GM18505 (cell line): ENCODE measurements around the gene DYSF.
"Not testable (repeated sequence)": the region's sequence is repeated elsewhere in the genome, so short reads cannot be mapped to it uniquely, and the experiment has no call there.

ENCODE experiments used
- ATAC-seq: cut with Tn5 transposase; IDR thresholded peaks from one replicate; pipeline ENCODE4 v1.9.1; 2021; ENCODE audit not compliant: unreplicated experiment
- POLR2A ChIP-seq: IDR thresholded peaks from 4 replicates; pipeline ENCODE4 v1.6.1; 2011; ENCODE audit warnings: borderline replicate concordance; ENCODE audit not compliant: insufficient read depth, insufficient read length; ENCODE audit errors: extremely low read depth

The DYSF gene

DNA sequence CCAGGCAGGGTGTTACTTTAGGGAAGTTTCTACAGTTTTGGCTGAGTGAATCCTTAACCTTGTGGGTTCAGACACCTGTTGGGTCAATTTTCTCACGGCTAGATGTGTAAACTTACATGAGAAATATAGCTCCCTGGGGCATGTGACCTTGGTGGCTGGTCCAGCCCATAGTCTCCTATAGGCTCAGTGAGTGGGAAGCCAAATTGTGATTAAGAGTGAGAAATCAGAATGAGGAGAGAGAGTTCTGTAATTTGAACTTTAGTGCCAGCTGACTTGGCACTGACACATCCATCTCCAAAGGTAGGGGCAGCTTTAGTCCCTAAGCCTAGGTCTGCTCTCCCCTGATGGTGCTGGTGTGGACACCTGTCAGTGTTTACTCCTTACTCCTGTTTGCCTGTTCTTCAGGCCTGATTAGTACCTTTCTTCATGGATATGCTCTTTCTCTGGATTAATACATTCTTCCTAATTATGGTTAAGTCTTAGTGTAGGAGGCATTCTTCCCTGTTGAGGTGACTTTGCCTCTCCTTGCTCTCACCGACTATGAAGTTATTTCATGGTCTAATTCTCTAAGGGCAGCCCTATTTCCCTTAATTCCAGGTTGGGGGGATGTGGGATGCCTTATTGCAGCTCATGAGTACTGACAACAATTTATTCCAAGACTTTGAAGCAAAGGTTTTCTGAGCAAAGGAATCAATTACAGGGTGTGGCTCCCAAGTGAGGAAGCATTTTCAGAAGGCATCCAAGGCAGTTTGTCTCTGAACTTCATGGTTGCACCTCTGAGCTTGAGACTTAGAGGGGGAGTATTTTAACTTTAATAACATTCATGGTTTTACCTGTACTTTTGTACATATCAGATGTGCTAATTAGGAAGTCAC lies 177.3 kb downstream of the DYSF start:
- no peak for TF ChIP-seq POLR2A
- ATAC-seq: no peak

DNA sequence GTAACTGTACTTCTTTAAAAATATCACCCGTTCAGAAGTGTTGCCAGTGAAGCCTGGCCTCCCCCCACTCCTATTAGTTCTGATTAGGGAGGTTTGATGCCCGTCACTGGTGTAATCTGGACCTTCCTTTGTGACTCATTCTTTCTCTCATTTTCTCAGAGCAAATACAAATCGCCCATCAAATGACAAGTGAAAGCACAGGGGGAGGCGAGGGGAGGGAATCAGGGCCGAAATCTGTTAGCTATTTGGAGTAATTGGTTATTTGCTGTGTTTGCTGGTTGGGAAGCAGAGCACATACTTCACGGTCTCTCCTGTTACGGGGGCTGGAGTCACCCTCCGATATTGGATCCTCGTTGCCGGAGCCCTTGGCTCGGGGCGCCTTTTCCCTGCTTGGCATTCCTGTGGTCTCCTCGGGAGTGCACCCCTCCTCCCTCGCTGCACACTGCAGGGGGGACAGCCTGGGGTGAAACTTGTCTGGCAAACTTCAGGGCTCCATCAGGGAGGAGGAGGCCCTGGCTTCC lies 178.1 kb downstream of the DYSF start:
- ATAC-seq: no peak
- TF ChIP-seq POLR2A: no peak

DNA sequence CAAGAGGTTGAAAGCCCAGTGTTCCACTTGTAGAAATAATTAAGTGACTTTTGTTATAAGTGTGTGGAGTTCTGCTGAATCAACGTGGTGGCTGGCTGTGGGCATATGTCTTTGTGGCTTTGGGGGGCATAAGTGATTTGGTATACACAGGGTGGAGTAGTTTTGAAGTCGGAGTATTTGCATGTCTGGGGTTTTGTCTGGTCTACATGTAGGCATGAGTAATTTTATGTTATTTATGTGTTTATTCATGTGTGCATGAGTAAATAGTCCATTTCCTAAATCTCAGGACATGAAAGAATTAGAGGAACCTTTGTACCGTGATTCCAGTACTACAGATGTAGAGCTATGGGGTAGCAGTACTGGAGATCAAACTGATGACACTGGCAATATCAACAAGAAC lies 179.7 kb downstream of the DYSF start:
- no peak for TF ChIP-seq POLR2A
- no peak for ATAC-seq

DNA sequence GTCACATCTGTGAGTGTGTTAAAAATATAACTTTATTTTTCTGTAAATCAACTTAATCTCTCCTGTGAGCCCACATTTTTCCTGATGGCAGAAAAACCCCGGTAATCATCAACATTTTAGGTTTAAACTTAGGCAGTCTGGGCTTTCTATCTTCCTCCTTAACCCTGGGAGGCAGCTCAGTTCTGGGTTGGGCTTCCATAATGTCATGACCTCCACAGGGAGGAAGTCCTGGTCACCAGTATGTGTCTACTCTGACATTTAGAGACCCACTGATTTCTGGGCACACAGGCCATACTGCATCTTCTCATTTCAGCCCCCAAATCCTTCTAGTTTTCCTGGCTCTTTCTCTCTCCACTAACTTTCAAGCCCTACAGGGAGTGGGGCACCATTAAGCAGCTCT lies 181.2 kb downstream of the DYSF start:
- no peak for TF ChIP-seq POLR2A
- ATAC-seq: no peak

DNA sequence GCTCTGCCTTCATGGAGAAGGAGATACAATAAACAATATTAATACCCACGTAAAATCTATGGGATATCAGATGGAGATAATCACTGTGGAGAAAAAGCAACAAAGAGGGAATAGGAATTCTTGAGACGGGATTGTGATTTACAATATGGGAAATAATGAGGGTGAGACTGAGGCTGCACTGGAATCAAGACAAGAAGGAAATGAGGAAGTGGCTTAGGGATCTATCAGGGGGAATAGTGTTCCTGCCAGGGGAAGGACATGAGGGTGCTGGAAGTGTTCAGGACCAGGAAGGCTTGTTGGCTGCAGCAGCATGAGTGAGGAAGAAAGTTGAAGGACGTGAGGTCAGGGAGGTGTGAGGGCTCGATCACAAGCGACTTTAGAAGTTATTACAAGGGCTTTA lies 182.4 kb downstream of the DYSF start:
- TF ChIP-seq POLR2A: no peak
- no peak for ATAC-seq

DNA sequence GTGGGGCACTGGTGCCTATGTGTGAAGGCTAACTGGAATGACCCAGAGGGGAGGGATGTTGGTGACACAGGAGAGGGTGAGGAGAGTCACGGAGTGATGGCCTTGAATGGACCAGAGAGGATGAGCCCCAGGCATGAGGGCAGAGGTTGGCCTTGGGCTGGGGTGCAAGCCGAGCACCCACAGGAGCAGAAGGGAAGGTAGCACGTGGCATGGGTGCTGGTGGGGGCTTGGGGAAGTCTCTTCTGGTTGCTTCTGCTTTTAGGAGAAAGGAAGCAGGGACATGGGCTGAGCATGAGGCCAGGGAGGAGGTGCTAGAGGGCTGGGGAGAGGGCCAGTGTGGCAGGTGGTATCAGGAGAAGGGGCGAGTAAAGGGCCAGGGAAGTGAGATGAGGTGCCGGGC lies 183.8 kb downstream of the DYSF start:
- no peak for TF ChIP-seq POLR2A
- ATAC-seq: no peak

DNA sequence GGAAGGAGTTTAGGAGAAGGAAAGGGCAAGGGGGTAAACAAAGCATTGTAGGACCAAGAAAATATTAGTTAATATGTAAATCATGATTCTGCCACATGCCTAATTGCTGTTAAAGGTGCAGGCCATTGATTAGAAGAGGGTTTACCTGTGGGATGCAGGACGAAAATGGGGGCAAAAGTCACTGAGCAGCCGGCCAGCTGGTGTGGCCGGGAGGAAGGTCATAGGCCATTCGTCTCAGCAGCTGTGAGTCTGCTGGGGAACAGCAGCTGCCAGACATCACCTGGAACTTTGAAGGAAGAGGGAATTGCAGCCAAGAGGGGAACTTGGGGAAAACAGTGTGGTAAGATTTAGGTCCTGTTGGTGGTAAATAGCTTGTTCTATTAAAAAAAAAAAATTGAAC lies 184.4 kb downstream of the DYSF start:
- no peak for ATAC-seq
- no peak for TF ChIP-seq POLR2A

DNA sequence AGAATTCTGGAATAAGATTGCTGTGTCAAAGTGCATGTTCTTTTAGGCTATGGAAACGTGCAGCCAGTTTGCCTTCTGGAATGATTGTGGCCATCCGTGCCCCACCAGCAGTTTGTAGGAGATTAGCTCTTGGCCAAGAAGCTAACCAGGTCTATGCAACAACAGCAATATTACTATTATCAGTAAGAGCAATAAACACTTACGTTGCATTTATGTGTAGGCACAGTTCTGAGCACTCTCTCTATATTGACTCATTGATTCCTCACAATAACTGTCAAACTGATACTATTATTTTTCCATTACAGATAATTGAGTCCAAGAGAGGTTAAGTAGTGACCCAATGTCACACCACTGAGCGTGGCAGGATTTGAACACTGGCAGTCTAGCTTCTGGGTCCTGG lies 186.4 kb downstream of the DYSF start:
- no peak for ATAC-seq
- no peak for TF ChIP-seq POLR2A

DNA sequence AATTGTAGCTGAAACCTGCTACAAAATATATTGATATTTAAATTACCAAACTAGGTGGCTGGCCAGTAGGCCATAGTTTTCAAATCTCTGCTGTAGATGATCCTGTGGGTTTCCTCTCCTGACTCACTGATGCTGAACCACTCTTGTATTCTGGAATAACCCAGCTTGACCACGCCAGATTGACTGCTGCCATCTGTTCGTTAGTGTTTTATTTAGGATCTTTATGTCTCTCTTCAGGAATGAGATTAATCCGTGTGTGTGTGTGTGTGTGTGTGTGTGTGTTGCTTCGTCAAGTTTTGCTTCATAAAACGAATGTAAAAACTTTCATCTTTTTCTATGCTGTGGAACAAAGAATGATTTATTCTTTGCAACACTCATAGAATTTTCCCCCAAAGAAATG lies 187.1 kb downstream of the DYSF start:
- ATAC-seq: no peak
- no peak for TF ChIP-seq POLR2A

DNA sequence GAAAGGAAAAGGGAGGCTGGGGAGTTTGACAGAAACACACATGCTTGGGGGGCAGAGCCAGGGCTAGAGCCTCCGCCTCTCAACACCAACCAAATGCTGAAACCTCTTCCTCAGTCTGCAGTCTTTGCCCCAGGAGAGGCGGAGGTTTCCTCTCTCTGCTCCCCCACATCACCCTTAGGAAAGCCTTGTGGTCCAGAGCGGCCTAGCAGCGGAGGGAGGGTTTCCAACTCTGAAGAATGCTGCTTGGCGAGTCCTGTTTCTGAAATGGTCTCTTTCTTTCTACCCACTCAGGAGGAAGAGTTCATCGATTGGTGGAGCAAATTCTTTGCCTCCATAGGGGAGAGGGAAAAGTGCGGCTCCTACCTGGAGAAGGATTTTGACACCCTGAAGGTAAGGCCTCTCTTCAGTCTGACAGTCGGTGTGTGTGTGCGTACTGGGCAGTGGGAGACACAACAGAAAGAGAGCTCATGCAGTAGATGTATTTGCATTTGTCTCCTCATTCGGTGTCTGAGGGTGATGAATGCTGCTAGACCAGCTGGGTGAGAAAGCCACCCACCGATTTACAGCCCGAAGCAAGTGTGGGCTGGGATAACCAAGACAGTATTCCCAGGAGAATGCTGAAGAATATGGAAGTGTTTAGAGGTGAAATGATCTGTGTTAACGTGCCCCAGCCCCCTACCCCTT lies 190.5 kb downstream of the DYSF start:
- no peak for TF ChIP-seq POLR2A
- no peak for ATAC-seq

DNA sequence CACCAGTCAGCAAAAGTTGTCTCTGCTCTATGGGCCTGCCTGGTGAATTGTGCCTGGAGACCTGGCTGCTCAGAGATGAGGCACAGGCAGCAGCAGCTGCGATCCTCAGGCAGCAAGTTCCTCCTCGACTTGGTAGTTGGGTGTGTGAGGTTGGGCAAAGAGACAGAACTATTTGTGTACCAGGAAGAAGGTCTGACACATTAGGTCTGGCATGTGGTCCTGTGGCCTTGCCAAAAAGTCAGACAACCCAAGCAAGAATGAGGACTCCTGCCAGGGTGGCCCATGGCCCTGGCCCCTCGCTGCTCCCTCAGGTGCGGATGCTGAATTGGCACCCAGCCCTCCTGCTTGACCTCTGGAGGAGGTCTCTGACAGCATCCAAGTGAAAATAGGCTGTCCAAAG lies 192.7 kb downstream of the DYSF start:
- no peak for TF ChIP-seq POLR2A
- ATAC-seq: no peak

DNA sequence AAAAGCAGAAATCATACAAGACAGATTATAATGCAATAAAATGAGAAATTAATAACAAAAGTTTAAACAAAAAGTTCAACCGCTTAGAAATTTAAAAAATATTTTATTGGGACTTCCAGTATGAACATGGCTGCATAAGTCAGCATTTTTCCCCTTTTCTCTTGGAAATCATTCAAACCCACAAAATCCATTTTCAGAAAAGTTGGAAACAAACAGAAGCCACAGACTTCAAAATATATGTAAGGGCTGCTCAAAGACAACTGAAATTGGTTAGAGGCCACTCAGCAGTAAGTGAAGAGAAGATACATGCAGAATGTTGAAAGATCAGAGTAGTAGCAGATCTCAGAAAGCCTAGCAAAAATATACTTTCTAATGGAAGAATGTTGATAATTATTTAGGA lies 194.0 kb downstream of the DYSF start:
- TF ChIP-seq POLR2A: no peak
- no peak for ATAC-seq

DNA sequence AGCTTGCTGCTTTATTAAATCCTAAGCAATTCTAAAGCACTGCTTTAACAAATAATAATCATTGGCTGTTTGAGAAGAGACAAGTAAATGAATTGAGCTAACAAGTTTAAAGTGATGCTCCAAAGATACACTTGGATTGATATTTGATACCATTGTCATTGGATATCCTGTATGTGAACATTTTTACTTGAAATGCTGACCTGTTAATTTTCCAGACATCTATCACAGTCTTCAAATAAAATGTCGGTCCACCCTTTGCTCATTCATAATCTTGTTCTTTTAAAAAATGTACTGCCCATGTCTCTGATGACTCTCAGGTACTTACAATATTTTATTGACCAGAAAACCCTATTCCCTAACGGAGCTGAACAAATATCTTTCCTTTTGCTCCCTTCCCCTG lies 202.1 kb downstream of the DYSF start:
- TF ChIP-seq POLR2A: no peak
- ATAC-seq: no peak

DNA sequence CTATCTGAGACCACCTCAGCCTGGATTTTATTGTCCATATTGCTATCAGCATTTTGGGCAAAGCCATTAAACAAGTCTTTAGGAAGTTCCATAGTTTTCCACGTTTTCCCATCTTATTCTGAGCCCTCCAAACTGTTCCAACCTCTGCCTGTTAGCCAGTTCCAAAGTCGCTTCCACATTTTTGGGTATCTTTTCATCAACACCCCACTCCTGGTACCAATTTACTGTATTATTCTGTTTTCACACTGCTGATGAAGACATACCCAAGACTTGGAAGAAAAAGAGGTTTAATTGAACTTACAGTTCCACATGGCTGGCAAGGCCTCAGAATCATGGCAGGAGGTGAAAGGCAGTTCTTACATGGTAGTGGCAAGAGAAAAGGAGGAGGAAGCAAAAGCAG lies 204.9 kb downstream of the DYSF start:
- not testable (repeated sequence) for ATAC-seq
